Measurements from ENCODE around the gene DZANK1.

DZANK1 gene

DNA sequence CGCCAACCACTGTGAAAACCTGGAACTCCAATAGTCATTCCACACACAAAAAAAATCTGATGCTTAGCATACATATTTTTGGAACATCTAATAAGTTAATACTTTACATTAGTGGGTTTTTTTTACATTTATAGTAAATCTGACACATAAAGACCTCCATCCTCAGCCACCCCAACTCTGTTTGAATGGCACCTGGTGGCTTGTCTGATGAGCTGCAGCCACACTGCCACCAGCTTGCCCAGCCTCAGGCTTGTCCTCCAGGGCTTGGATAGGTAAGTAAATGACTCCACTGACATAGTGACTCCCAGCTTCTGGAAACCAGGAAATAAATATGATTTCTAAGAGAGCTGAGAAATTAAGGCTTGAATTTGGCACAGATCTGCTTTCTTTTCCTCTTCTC, 107.0 kb downstream of the DZANK1 start:
- TF ChIP-seq TCF12 (IDR thresholded peaks at IDR 0.05; ENCODE audit: low read depth) (no peak), FOXM1 (IDR thresholded peaks at IDR 0.05; ENCODE audit: borderline replicate concordance, low read depth) (no peak), TEAD4 (IDR thresholded peaks at IDR 0.05) (no peak), CEBPB (IDR thresholded peaks at IDR 0.05) (no peak), YY1 (IDR thresholded peaks at IDR 0.05; ENCODE audit: low read depth) (no peak), RAD21 (IDR thresholded peaks at IDR 0.05; ENCODE audit: low read depth) (no peak), ZBTB7A (IDR thresholded peaks at IDR 0.05; ENCODE audit: low read depth) (no peak), EP300 (IDR thresholded peaks at IDR 0.05; ENCODE audit: borderline replicate concordance) (no peak), EGR1 (IDR thresholded peaks at IDR 0.05) (no peak), TAF1 (IDR thresholded peaks at IDR 0.05; ENCODE audit: low read depth) (no peak), NFIC (IDR thresholded peaks at IDR 0.05) (no peak), USF1 (IDR thresholded peaks at IDR 0.05) (no peak), MAX (IDR thresholded peaks at IDR 0.05) (no peak), CREB1 (IDR thresholded peaks at IDR 0.05; ENCODE audit: low read depth) (no peak)
- TF ChIP-seq, protein P1, sequence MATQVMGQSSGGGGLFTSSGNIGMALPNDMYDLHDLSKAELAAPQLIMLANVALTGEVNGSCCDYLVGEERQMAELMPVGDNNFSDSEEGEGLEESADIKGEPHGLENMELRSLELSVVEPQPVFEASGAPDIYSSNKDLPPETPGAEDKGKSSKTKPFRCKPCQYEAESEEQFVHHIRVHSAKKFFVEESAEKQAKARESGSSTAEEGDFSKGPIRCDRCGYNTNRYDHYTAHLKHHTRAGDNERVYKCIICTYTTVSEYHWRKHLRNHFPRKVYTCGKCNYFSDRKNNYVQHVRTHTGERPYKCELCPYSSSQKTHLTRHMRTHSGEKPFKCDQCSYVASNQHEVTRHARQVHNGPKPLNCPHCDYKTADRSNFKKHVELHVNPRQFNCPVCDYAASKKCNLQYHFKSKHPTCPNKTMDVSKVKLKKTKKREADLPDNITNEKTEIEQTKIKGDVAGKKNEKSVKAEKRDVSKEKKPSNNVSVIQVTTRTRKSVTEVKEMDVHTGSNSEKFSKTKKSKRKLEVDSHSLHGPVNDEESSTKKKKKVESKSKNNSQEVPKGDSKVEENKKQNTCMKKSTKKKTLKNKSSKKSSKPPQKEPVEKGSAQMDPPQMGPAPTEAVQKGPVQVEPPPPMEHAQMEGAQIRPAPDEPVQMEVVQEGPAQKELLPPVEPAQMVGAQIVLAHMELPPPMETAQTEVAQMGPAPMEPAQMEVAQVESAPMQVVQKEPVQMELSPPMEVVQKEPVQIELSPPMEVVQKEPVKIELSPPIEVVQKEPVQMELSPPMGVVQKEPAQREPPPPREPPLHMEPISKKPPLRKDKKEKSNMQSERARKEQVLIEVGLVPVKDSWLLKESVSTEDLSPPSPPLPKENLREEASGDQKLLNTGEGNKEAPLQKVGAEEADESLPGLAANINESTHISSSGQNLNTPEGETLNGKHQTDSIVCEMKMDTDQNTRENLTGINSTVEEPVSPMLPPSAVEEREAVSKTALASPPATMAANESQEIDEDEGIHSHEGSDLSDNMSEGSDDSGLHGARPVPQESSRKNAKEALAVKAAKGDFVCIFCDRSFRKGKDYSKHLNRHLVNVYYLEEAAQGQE (IDR thresholded peaks at IDR 0.05; ENCODE audit: low read depth): no peak
